Uterus (tissue), 4 donors: ENCODE results near the gene NR6A1. TPM values are rescaled to one million over a fixed set of nuclear protein-coding genes. Genes with fewer than 3 reads are reported as not detected.
A peak's percentile ranks its signal among the peaks of the same experiment; 100 is the strongest.

Source experiments
- DNase-seq, 2 donors: peaks; one replicate each; pipeline ENCODE4 v3.0.0-alpha.2; 2019 to 2020
- H3K27ac ChIP-seq, 2 donors: fragments of 200-600 bp; sonication (generic); 1 replicate in 1 of 2; 2 replicates in 1 of 2; pipeline ENCODE4 v1.5.1; 2016 to 2018
- H3K27me3 ChIP-seq, 2 donors: fragments of 200-600 bp; sonication (generic); one replicate each; pipeline ENCODE4 v1.5.1; 2018 to 2019; ENCODE audit warnings: control low read depth in 1 of 2
- H3K36me3 ChIP-seq, 2 donors: fragments of 200-600 bp; sonication (generic); one replicate each; pipeline ENCODE4 v1.5.1; 2019; ENCODE audit warnings: control low read depth in 1 of 2
- H3K4me1 ChIP-seq, 2 donors: fragments of 200-600 bp; sonication (generic); one replicate each; pipeline ENCODE4 v1.5.1; 2018 to 2019; ENCODE audit warnings: control low read depth in 1 of 2
- H3K4me3 ChIP-seq, 2 donors: fragments of 200-600 bp; sonication (generic); 1 replicate in 1 of 2; 2 replicates in 1 of 2; pipeline ENCODE4 v1.5.1; 2018 to 2019; ENCODE audit warnings: mild to moderate bottlenecking in 1 of 2
- H3K9me3 ChIP-seq, 2 donors: fragments of 200-600 bp; sonication (generic); one replicate each; pipeline ENCODE4 v1.5.1; 2019; ENCODE audit warnings: control low read depth in 1 of 2
- CTCF ChIP-seq, 4 experiments: fragments of 200-600 bp in 2 of 4; fragments of 450-650 bp in 2 of 4; sonication (generic) in 2 of 4; IDR thresholded peaks; one replicate each; pipeline ENCODE4 v1.5.1; 2016 to 2019; ENCODE audit warnings: antibody characterized with exemption in 4 of 4, mild to moderate bottlenecking in 2 of 4, moderate library complexity in 1 of 4
- POLR2A ChIP-seq, 2 donors: fragments of 450-650 bp; IDR thresholded peaks; one replicate each; pipeline ENCODE4 v1.6.1; 2016; ENCODE audit warnings: antibody characterized with exemption in 2 of 2, mild to moderate bottlenecking in 1 of 2, moderate library complexity in 1 of 2
- intact Hi-C: fragments of 100-400 bp; cut with DNase I; formaldehyde crosslinking; loops from one replicate; pipeline ENCODE4 v1.15.1; 2023; ENCODE audit warnings: low total_unique reads
- total RNA-seq, 4 donors: library from RNA; depleted of rRNA in 3 of 4; stranded (reverse); fragments of >200 nt in 3 of 4; gene quantifications; one replicate each; pipeline versions ENCODE4 v1.1.0 to v1.2.4, GENCODE V29; 2014 to 2023
- donor health status: DM: yes; HTN: yes; CAD: no.

NR6A1 gene
- total RNA-seq, 4 donors from 2014 or later = under 0.01 to 2.6 (median 1.3) TPM; not detected in 1

GRCh38 chr9:124813501-124814163 lies 42.5 kb upstream of the NR6A1 start:
- Histone ChIP-seq H3K27ac (peak overlapping the region; percentile 84 to 89), H3K9me3 (no peaks in the 10 kb centered on the region)
- intact Hi-C loops = no loop called here

GRCh38 chr9:124813041-124813440 lies 41.9 kb upstream of the NR6A1 start:
- Histone ChIP-seq H3K4me1 (peaks cover 0 to 10% of the 10 kb centered on the region in 2 donors), H3K27me3 (no peaks in the 10 kb centered on the region), H3K36me3 (no peaks in the 10 kb centered on the region), H3K27ac (peak overlapping the region; percentile 84 to 89), H3K9me3 (no peaks in the 10 kb centered on the region), H3K4me3 (no peak overlapping the region)
- no peak for DNase-seq
- TF ChIP-seq POLR2A (IDR thresholded peaks at IDR 0.05) (no peak), CTCF (IDR thresholded peaks at IDR 0.05) (no peak)
- intact Hi-C loops = no loop called here

More at GRCh38 chr9:124813501-124814163, 42.5 kb upstream of the NR6A1 start:
- Histone ChIP-seq H3K4me1 (peaks cover 0 to 10% of the 10 kb centered on the region in 2 donors), H3K27me3 (no peaks in the 10 kb centered on the region), H3K4me3 (no peak overlapping the region), H3K36me3 (no peaks in the 10 kb centered on the region)
- no peak for DNase-seq
- TF ChIP-seq POLR2A (IDR thresholded peaks at IDR 0.05) (no peak), CTCF (IDR thresholded peaks at IDR 0.05) (no peak)

- DNase-seq = peak; percentile 89 to 95
- H3K9me3 ChIP-seq = no peaks in the 10 kb centered on the region
- intact Hi-C loops = no loop called here
- peaks cover 0 to 10% of the 10 kb centered on the region in 2 donors for H3K4me1 ChIP-seq
- H3K36me3 ChIP-seq = no peaks in the 10 kb centered on the region
- peak overlapping the region; percentile 84 to 89 for H3K27ac ChIP-seq
- no peak overlapping the region for H3K4me3 ChIP-seq
- TF ChIP-seq CTCF (IDR thresholded peaks at IDR 0.05) = no peak
- H3K27me3 ChIP-seq = no peaks in the 10 kb centered on the region
Observed at GRCh38 chr9:124812441-124812876, 41.3 kb upstream of the NR6A1 start.

- intact Hi-C loops = no loop called here
- H3K27ac ChIP-seq = peak overlapping the region; percentile 84 to 89
- H3K36me3 ChIP-seq = no peaks in the 10 kb centered on the region
- no peaks in the 10 kb centered on the region for H3K9me3 ChIP-seq
- no peak for DNase-seq
- H3K4me3 ChIP-seq = no peak overlapping the region
- TF ChIP-seq POLR2A (IDR thresholded peaks at IDR 0.05) (no peak), CTCF (IDR thresholded peaks at IDR 0.05) (no peak)
- H3K4me1 ChIP-seq = peaks cover 0 to 10% of the 10 kb centered on the region in 2 donors
- H3K27me3 ChIP-seq = no peaks in the 10 kb centered on the region
Observed at GRCh38 chr9:124810663-124811355, 39.7 kb upstream of the NR6A1 start.
